ENCODE results near the gene PRRX1. TPM values are rescaled to one million over a fixed set of nuclear protein-coding genes. Genes with fewer than 3 reads are reported as not detected.

PRRX1 gene
- total and polyA plus RNA-seq, 9 donors, result 31.2 to 80.3 (median 60.8) TPM

DNA sequence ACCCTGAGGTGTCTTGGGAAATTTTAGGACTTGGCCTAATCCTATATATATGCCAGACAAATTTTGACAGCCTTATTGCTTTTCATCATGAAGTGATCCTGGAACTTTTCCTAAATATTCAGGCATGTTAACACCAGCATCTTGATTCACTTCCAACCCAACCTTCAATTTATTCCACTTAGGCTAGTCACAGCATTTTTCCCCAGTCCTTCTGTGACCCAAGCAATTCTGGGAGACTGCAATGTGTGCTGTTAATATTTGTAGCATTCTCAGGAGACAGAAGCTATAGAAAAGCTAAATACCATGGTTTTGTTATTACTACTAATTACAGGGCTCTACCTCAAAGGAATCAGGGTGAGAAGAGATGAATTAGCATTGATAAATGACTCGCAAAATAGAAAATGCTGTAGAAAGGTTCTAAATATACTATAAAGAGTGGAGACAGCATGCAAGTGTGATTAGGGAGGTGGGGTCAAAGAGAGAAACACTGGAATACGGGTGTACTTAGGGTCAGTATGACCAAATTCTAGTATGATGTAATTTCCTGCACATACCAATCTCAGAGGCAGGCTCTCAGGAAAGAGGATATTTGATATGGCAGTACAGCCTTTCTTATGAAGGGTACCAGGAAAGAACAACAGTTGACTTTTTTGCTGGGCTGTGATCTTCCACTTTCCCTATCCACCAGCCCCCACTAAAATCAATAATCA lies 29.1 kb downstream of the PRRX1 start:
- WGBS, 3 donors, result 23 to 37% (median 36%) methylated on average over 2 of the region's 2 CpGs
- Histone ChIP-seq H3K36me3 (no peaks in the 10 kb centered on the region), H3K9me3 (no peaks in the 10 kb centered on the region), H3K27me3 (no peaks in the 10 kb centered on the region), H3K4me1 (ENCODE audit: insufficient read depth) (peaks cover 1% of the 10 kb centered on the region), H3K27ac (no peak overlapping the region), H3K4me3 (no peak overlapping the region)
- TF ChIP-seq EP300 (IDR thresholded peaks at IDR 0.05) (no peak), POLR2A (IDR thresholded peaks at IDR 0.05) (no peak)
- TF ChIP-seq, protein P1, sequence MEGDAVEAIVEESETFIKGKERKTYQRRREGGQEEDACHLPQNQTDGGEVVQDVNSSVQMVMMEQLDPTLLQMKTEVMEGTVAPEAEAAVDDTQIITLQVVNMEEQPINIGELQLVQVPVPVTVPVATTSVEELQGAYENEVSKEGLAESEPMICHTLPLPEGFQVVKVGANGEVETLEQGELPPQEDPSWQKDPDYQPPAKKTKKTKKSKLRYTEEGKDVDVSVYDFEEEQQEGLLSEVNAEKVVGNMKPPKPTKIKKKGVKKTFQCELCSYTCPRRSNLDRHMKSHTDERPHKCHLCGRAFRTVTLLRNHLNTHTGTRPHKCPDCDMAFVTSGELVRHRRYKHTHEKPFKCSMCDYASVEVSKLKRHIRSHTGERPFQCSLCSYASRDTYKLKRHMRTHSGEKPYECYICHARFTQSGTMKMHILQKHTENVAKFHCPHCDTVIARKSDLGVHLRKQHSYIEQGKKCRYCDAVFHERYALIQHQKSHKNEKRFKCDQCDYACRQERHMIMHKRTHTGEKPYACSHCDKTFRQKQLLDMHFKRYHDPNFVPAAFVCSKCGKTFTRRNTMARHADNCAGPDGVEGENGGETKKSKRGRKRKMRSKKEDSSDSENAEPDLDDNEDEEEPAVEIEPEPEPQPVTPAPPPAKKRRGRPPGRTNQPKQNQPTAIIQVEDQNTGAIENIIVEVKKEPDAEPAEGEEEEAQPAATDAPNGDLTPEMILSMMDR (IDR thresholded peaks at IDR 0.05), result no peak
- intact Hi-C loops (cut with DNase I), result no loop called here
- DNase-seq, result no peak

DNA sequence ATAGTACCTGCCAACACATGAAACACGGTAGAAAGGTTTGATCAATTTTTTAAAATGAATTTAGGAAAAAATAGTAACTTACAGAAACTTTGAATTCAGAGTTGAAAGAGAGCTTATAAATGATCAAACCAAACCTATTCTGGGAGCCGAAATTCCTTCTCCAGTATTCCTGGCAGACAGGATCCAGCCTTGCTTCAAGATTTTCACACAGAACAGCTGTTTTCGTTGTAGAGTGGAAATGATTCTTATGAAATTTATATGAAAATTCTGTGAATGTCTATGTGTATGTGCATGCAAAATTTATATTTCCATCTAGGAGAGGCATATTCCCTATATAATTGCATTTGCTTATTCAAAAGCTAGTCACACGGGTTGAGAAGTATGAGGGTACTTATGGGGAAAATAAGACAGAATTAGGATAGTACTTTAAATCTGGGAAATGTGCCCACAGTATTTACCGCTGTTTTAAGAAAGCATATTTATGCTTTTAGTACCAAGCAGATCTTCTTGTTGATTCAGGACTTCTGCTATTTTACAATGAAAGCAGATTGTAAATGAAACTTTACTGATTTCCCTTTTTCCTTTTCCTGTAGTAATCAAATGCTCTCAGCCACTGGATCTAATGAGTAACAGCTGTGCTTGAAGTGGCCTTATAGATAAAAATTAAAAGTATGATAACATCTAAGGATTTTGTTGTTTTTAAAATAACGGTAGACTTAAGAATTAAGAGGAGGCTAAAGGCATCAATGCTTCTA lies 30.4 kb downstream of the PRRX1 start:
- 16 to 17% (median 17%) methylated on average over 6 of the region's 6 CpGs for WGBS, 3 donors
- H3K27ac ChIP-seq, result peak overlapping the region in 1 of 2 donors; percentile 11
- no peak overlapping the region for H3K4me3 ChIP-seq
- peaks cover 4% of the 10 kb centered on the region for H3K4me1 ChIP-seq (ENCODE audit: insufficient read depth)
- TF ChIP-seq, protein P1 (IDR thresholded peaks at IDR 0.05), result no peak
- no peak for TF ChIP-seq EP300 (IDR thresholded peaks at IDR 0.05)
- TF ChIP-seq POLR2A (IDR thresholded peaks at IDR 0.05), result no peak
- intact Hi-C loops (cut with DNase I), result no loop called here
- H3K36me3 ChIP-seq, result no peaks in the 10 kb centered on the region
- no peak for DNase-seq
- H3K27me3 ChIP-seq, result no peaks in the 10 kb centered on the region
- no peaks in the 10 kb centered on the region for H3K9me3 ChIP-seq

DNA sequence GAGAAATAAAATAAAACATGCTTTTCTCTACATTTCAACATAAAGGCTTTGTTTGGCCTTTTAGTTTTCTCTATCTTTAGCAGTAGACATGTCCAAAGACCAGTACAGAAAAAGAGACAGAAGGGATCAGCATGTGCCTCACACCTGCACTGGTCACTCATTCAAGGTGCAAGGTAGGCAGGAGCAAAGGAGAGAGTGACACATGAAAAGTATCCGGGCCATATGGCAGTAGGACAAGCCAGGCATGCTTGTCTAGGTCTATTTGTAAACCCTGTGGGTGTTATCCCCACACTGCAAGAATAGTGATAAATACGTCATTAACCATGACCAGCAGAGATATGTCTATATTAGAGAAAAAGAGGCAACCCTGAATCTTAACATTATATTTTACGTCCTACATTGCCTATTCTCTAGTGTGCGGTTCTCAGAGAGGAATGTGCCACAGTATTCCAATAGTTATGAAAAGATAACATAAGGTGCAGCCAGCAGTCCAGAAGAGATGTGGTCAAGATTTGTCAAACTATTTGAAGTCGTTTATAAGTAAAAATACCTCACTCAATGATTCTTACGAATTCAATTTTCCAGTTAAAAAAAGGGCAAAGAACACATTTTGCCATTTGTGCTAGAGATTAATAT lies 32.1 kb downstream of the PRRX1 start:
- H3K27ac ChIP-seq, result no peak overlapping the region
- peaks cover 7% of the 10 kb centered on the region for H3K4me1 ChIP-seq (ENCODE audit: insufficient read depth)
- intact Hi-C loops (cut with DNase I), result no loop called here
- TF ChIP-seq EP300 (IDR thresholded peaks at IDR 0.05) (no peak), POLR2A (IDR thresholded peaks at IDR 0.05) (no peak)
- TF ChIP-seq, protein P1 (IDR thresholded peaks at IDR 0.05), result no peak
- no peaks in the 10 kb centered on the region for H3K9me3 ChIP-seq
- no peaks in the 10 kb centered on the region for H3K27me3 ChIP-seq
- no peaks in the 10 kb centered on the region for H3K36me3 ChIP-seq
- WGBS, 3 donors, result 77 to 95% (median 91%) methylated on average over 6 of the region's 6 CpGs
- no peak overlapping the region for H3K4me3 ChIP-seq
- DNase-seq, result no peak

DNA sequence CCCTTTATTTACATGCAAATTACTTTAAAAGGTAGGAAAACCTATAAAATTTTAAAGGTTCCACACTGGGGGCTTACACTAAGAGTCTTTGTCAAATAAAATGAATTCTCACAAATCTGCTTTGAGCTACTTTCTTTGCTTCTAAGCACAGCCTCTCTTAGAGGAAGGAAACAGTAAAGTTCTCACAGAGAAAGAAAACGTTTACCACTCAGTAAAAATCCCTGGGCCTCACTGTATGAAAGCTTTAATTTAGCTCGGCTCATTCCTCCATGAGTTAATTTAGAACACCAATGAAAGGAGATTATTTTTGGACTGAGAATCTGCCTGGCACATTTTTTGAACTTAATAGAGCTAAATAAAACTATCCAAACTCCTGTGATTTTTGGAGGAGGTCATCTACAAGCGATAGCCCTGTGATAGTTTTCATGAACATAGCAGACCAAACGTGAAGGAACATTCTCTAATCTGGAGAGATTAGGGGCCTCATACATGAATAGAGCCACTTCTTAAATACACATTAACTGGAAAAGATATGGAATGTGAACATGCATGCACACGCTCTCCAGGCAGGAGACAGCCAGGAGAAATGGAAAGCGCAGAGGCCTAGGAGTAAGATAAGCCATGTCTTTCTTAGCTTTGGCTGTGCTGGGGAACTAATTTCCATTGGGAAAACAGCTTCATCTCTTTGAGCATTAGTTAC lies 32.8 kb downstream of the PRRX1 start:
- H3K4me1 ChIP-seq (ENCODE audit: insufficient read depth), result peaks cover 6% of the 10 kb centered on the region
- intact Hi-C loops (cut with DNase I), result no loop called here
- no peak overlapping the region for H3K27ac ChIP-seq
- no peak for TF ChIP-seq EP300 (IDR thresholded peaks at IDR 0.05)
- TF ChIP-seq POLR2A (IDR thresholded peaks at IDR 0.05), result no peak
- TF ChIP-seq, protein P1 (IDR thresholded peaks at IDR 0.05), result no peak
- no peaks in the 10 kb centered on the region for H3K27me3 ChIP-seq
- no peak overlapping the region for H3K4me3 ChIP-seq
- no peaks in the 10 kb centered on the region for H3K36me3 ChIP-seq
- no peak for DNase-seq
- WGBS, 3 donors, result 37 to 62% (median 47%) methylated on average over 6 of the region's 6 CpGs
- no peaks in the 10 kb centered on the region for H3K9me3 ChIP-seq

All from ovary (tissue), 9 donors.